Liver (tissue), 3 donors: ENCODE data around the gene SKI.

Experiments
- CTCF ChIP-seq: fragments of 150-350 bp; IDR thresholded peaks from 2 replicates; pipeline ENCODE4 v1.5.1; 2017; ENCODE audit warnings: improper control_type of control experiment, low read depth, low read length; ENCODE audit not compliant: missing input control
- GABPA ChIP-seq, 2 donors: IDR thresholded peaks in 1 of 2; conservative IDR thresholded peaks in 1 of 2; 2 replicates each; pipeline ENCODE4 v1.6.1; 2016; ENCODE audit warnings: antibody characterized with exemption in 2 of 2, mild to moderate bottlenecking in 1 of 2, moderate library complexity in 1 of 2
- JUND ChIP-seq, 2 donors: IDR thresholded peaks; 2 replicates each; pipeline ENCODE4 v1.6.1; 2016; ENCODE audit warnings: antibody characterized with exemption in 2 of 2
- MAX ChIP-seq: IDR thresholded peaks from 2 replicates; pipeline ENCODE4 v1.6.1; 2016; ENCODE audit warnings: antibody characterized with exemption
- NR2F2 ChIP-seq: IDR thresholded peaks from 2 replicates; pipeline ENCODE4 v1.6.1; 2016; ENCODE audit warnings: antibody characterized with exemption
- RAD21 ChIP-seq, 2 donors: IDR thresholded peaks; 2 replicates each; pipeline ENCODE4 v1.6.1; 2016; ENCODE audit warnings: antibody characterized with exemption in 2 of 2, mild to moderate bottlenecking in 2 of 2
- REST ChIP-seq: IDR thresholded peaks from 2 replicates; pipeline ENCODE4 v1.6.1; 2016; ENCODE audit warnings: antibody characterized with exemption, mild to moderate bottlenecking
- RXRA ChIP-seq, 2 donors: IDR thresholded peaks; 2 replicates each; pipeline ENCODE4 v1.6.1; 2017 to 2018; ENCODE audit warnings: antibody characterized with exemption in 2 of 2, mild to moderate bottlenecking in 1 of 2
- TAF1 ChIP-seq: conservative IDR thresholded peaks from 2 replicates; pipeline ENCODE4 v1.6.1; 2016; ENCODE audit warnings: antibody characterized with exemption, mild to moderate bottlenecking
- donor health status: healthy.
- donor health status: healthy.

DNA sequence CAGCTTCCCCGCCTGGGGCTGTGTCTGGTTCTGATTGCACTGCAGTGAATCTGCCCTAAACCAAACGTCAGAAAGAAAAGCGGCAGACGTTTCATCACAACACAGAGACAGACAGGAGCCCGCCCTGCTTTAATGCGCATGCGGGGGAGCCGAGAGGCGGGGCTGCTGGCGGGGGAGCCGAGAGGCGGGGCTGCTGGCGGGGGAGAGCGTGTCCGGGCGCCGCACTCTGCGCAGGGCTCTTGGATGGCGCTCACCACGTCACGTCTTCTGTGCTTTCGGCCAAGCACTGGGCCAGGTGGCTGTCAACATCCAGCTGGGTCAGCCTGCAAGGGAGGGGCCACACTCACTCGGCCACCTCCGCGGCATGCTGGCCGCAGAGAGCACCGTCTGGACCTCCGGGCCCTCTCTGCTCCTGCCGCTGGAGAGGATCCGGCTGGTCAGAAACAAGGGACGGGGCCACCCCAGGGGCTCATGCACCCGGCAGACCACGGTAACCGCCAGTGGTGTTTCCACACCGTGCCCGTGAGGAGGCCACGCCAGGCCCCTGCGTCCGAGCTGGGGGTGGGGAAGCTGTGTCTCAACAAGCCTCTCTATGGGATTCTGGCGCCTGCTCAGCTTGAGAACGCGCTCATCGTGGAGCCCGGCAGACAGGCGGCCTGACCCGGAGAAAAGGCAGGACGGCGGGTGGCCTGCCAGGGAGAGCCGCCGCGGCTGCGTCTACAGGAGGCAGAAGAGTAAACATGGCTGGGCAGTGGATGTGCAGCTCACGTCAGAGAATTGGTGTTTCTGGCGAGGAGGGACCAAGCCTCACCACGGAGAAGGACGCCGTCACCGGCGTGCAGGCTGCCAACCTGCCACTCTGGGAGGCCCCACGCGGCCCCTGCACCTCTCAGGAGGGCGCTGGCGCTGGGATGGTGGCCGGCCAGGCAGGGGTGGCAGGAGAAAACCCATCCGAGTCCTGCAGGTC lies 38.4 kb upstream of the SKI start:
- TF ChIP-seq CTCF (no peak), RXRA (IDR thresholded peaks at IDR 0.05) (peak in 1 of 2 donors; percentile 54), TAF1 (no peak), NR2F2 (no peak), RAD21 (IDR thresholded peaks at IDR 0.05) (no peak), MAX (peak; percentile 63), REST (peak; percentile 65), JUND (IDR thresholded peaks at IDR 0.05) (no peak), GABPA (IDR thresholded peaks at IDR 0.05 in 1 of 2, conservative IDR thresholded peaks at IDR 0.05 in 1 of 2) (peak in 1 of 2 donors; percentile 64)
